GM21447 (cell line): ENCODE measurements around the gene RNF6.

Experiments
- ATAC-seq: cut with Tn5 transposase; IDR thresholded peaks from one replicate; pipeline ENCODE4 v1.9.1; 2021; ENCODE audit not compliant: unreplicated experiment

The RNF6 gene

DNA sequence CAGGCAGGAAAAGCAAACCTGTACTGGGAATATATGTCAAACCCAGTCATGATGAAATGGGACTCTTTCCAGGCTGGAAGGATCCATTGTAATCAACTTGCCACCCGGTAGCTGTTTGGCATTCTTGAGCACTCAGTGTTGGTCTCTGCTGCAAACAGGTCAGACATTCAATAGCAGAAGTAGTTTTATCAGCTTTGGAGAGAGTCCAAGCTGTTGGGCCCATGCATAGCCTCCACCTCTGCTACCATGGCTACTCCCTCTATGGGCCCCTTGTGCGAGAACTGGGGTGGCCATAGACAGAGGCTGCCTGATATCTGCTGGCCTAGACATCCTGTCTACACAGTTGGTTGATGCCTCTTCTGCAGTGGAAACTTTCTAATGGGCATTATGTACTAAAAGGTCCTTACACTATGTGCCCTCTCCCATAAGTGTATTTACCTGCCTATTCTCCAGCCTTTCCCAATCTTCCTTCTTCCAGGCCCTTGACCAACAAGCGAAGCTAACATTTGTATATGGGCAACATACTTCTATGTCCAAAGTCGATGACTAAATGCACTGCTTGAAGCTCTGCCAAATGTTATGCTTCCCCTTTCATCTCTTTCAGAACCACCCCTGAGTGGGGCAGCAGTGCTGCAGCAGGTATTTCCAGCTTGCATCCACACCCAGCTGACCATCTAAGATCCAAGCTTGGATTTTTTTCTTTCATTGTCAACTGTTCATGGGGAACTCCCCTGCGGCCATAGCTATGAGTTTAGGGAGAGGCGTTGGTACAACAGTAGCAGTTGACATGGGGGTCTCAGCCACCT, 5.3 kb upstream of the RNF6 start:
- ATAC-seq = no peak

DNA sequence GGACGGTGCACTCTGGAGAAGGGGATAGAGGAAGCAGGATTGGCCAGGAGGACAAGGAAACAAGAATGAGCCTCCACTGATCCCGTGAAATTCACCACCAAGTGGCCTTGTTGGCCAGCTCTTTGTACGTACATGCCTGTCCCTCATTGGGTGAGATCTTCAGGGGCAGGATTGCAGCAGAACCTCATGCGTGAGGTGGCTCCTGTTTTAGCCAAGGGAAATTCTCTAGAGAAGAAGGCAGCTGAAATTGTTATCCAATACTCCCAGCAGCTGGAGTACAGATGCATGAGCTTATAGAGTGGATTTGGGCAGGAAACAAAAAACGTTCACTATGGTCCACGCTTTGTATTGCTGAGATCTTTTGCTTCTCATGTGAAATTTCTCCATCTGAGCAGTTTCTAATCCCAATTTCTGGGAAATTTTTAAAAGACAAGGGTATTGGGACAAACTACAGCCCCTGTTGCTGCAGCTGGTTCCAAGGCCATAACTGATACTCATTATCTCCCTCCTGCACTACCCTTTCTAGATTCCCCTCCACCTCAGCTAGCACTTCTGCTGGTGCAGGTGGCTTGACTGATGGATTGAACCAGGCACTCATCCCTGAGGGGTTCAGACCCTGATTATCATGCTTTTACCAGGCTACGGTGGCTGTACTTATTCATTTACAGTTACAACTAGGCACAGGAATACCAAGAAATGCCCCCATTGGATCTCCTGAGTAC, 3.9 kb upstream of the RNF6 start:
- ATAC-seq = no peak

DNA sequence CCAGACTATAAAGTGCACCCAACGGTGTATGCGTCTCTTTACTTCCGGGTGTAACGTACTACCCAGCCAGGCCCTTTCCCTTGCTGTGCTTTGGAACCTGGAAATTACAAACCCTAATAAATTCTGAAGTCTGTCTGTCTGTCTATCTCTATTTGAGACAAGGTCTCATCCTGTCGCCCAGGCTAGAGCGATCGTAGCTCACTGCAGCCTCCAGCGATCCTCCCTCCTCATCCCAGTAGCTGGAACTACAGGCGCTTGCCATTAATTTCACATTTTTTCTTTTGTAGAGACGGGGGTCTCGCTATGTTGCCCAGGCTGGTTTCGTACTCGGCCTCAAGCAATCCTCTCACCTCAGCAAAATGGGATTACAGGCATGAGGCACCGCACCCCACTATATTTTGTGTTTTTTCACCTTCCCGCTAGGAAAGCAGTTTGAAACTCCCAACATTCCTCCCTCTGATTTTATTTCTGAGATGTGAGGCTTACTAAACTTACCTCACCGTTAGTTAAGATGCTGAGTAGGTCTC, 469 bp upstream of the RNF6 start:
- peak; percentile 48 for ATAC-seq

DNA sequence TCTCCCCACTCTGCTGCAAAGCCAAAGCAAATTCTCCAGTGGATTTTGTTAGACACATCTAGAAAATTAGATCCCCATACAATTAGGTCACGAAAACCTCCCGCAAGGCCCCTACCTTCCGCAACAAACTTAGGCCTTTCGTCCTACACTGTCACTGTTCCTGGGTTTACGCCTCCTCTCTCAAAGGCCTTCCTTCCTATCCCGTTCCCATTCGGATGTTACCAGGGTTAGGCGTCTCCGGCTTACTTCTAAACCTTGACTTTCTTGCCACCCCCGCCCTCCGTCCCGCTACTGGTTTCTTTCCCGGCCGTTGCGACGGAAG, 754 bp downstream of the RNF6 start:
- ATAC-seq = peak; percentile 29

DNA sequence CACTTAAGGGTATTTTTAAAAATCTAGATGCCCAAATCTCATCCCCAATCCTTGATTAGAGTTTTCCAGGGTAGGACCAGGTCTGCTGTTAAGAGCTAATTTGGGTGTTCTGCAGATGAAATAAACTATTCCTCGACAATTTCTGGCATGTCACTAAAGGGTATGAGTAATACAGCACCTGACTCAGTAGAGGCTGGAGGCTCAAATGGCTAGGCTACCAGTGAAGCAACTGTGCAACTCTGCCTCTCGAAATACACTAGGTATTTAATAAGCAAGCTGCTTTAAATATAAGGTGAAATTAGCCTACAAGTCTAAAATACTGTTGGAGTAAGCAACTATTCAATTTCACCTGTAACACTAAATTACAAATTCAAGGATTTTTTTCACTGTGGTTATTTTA, 1.5 kb downstream of the RNF6 start:
- no peak for ATAC-seq

DNA sequence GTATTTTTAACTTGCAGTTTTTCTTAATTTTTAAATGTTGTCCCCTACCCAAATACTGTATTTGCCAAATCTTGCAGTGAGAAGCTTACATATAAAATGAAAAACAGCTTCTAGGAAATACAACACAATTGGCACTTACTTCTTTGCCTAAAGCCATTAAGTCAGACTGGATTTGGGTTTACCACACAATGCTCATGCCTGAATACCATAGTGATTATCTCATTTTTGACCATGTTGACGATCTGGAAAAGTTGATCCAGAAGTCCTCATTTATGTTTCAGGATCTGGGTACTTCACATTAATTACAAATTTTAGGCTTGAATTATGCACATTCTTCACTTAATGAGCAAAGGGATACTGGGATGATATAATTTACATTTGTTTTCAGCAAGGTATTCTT, 2.4 kb downstream of the RNF6 start:
- ATAC-seq = no peak

DNA sequence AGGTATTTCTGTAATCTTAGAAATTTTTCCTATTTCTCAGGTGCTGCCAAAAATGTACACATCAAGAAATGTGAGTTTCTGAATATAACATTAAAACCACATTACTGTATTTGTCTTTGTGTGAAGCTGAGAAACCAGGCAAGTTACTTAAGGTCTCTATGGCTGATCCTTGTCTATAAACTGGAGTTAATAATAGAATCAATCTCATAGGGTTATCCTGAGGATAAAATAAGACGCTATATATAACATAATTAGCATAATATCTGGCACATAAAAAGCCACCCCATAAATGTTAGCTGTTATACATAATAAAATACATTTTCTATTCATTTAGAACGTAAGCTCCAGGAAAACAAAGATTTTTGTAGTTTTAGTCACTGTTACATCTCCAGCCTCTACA, 6.1 kb downstream of the RNF6 start:
- ATAC-seq = no peak

DNA sequence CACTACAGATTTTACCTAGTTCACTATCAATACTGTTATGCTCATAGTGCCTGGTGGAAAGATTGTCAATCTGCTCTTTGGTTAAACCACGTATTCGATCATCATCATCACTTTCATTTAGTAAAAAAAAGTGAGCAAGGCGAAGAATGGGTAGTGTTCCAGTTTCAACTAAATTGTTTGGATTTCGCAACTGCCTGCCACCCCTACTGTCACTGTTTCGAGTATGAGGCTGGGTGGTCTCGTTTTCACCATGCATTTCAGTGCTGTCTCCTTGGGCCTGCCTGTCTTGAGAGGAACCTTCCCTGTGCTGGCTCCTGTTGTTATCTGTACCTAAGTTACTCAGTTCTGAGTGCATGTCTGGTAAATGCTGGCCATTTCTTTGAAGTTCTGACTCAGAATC, 8.1 kb downstream of the RNF6 start:
- ATAC-seq = no peak

DNA sequence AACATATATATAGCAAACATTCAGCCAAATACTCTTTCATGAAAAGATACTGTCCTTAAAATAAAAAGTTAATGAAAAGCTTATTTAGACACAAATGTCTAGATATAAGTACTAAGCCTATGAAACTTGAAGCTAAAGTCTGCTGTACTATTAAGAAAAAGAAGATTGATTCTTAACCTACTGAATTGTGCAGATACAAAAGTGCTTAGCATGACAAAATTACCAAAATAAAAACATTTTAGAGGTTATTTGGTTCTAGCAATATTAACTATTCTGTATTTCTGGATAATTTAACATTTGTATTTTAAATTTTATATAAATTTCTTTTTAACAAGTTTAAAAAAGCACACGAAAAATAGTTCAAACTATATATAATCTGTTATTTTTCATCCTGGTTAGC, 8.8 kb downstream of the RNF6 start:
- ATAC-seq = no peak

DNA sequence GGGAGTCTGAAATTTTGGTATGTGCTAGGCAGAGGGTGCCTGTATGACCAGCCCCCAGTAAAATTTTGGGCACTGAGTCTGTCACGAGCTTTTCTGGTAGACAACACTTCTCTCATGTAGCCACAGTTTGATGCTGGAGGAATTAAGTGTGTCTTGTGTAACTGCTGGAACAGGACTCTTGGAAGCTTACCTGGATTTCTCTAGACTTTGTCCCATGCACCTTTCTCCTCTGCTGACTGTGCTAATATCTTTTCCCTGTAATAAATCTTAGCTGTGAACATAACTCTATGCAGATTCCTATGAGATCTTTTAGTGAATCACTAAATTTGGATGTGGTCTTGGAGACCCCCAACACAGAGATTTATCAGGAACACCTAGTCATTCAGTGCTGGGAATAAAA, 13.8 kb downstream of the RNF6 start:
- ATAC-seq = no peak

DNA sequence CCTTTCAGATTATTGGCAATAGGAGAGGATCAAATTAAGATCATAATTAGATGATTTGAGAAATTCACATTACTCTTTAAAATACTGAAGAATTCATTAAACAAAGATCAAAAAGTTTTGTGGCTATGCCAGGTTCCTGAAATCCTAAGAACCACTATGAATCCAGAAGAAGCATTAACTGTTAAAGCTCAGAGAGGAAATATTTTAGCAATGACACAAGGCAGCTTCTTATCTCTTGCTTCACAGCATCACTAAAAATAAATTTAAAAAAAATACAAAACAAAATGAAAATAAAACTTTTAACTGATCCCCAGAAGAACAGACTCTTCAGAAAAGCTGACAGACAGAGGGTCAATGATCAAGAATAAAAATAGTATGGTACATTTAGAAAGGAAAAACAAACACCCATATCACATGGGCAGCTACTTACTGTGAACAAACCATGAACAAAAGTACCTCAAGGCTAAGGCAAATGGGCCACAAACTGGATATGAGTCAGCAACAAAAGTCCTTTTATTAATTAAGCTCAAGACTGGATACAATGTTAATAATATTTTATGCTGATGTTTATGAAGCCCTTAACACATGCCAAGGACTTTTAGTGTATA, 19.6 kb downstream of the RNF6 start:
- no peak for ATAC-seq

DNA sequence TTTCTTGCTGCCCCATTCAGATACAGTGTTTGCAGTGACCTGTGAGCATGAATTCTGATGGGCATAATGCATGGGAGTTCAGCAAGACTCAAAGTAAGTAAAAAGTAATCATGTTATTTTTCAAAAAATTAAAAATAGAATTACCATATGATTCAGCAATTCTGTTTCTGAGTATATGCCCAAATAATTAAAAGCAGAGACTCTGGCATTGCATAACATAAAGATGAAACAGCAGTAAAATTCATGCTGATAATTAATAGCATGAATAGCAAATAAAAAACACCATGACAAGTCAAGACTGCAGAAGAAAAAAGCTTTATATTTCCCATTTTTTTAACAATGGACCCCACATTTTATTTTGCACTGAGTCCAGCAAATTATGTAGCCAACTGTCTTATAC, 21.3 kb downstream of the RNF6 start:
- no peak for ATAC-seq

DNA sequence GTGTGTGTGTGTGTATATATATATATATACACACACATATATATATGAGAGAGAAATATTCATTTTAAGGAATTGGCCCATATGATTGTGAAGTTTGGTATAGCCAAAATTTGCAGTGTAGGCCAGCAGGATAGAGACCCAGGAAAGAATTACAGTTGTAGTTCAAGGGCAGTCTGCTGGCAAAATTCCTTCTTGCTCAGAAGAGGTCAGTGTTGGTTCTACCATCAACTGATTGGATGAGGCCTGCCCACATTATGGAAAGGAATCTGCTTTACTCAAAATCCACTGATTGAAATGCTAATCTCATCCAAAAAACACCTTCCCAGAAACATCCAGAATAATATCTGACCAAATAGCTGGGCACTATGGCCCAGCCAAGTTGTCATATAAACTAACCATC, 24.0 kb downstream of the RNF6 start:
- ATAC-seq = no peak

DNA sequence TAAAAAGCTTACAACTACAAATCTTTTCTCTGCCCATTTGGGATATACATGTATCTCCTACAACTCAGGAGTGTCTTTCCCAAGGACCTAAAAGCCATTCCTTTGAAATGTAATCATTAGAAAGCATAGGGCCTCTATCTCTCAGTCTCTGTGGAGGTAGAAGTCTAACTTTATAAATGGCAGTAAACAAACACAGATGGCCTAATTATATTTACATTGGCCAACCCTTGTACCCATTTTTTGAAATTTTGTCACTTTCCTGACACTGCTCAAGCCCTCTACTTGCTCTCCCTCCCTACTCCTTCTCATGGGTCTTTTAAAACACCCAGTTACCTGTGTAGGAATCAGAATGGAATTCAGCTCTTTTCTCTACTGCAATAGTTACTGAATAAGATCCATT, 24.8 kb downstream of the RNF6 start:
- no peak for ATAC-seq

DNA sequence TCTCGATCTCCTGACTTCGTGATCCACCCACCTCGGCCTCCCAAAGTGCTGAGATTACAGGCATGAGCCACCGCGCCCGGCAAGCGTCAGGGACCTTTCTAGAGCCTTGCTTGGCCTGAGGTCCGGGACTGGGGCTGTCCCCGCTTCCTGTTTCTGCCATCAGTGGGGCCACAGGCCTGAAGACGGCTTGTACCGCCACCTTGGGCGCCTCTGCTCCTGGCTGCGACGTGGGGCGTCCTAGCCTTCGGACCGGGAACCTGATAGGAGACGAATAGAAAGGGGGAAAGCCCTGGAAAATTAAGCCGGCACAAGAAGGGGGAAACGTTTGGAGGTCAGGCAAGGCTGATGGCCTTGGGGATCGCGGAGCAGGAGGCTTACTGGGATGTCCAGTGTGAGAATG, 35.1 kb downstream of the RNF6 start:
- no peak for ATAC-seq

DNA sequence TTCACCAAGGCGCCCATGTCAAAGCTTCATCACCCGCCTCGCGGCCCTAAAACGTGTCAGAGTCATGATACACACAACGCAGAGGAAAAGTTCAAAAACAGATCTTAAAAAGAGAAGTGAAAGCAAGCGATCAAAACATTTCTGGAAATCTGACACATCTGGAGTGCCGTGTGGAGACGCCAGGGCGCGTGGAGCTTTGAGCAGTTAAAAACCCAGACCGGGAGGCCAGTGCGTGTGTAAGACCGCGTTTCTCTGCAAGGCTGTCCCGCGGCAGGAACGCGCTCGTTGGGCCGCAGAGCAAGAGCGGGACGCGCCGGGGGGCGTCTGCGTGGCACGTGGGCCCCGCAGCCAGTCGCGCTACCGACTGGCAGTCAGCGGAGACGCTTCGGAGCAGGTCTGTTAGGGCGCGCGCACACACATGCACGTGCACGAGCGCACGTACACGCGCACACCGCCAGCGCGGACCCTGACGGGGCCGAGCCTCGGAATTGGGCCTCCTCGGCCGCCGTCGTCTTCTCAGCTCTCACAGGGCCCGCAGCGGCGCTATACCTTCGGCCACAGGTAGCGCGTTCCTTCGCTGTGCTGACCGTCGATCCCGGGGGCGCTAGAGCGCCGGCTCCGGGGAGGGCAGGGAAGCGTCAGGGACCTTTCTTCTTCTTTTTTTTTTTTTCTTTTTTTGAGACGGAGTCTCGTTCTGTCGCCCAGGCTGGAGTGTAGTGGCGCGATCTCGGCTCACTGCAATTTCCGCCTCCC, 35.8 kb downstream of the RNF6 start:
- ATAC-seq = peak; percentile 73

DNA sequence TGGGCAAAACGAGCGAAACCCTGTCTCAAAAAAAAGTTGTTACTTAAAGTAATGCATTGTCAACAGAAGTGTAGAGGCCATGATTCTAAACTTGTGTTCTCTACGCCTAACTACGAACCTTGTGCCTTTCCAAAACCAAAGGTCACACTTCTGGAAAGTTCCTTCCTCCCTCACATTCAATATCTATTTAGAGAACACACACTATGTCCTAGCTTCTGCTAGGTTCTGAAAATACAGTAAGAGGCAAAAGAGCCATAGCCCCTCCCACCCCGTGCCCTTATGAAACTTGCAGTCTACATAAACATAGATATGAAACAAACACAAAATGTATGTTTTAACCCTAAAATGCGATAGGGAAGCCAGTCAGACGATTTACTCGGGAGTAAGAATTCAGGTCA, 36.4 kb downstream of the RNF6 start:
- ATAC-seq = peak; percentile 8

DNA sequence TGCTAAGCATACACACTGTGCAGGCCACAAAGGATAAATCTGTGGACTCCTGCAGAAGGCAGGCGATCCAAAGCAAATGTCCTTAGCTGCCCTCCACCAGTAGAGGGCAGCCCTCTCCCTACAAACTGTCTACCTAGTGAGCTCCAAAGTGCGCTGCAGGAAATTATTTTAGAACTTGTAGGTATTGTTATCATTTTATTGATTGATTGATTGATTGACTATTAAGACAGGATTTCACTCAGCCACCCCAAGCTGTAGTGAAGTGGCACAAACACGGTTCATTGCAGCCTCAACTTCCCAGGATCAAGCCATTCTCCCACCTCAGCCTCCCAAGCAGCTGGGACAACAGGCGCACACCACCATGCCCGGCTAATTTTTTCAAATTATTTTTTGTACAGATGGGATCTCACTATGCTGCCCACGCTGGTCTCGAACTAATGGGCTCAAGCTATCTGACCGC, 37.3 kb downstream of the RNF6 start:
- ATAC-seq = peak; percentile 26

DNA sequence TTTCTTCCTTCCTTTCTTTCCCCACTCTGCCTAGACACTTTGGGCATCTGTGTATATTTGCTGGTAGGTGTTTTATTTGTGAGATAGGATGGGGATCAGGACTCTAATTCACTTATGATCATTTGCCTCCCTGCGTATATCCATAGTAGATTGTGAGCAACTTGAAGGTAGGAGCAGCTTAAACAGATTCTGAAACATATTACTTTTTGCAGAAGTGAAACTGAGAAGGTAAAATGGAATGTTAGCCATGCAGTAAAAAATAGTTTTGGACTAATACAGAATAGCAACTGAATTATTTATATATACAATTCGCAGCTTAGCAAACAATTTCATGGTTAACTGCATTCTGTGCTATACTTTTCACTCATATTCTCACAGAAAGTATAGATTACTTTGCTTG, 38.7 kb downstream of the RNF6 start:
- ATAC-seq = no peak

DNA sequence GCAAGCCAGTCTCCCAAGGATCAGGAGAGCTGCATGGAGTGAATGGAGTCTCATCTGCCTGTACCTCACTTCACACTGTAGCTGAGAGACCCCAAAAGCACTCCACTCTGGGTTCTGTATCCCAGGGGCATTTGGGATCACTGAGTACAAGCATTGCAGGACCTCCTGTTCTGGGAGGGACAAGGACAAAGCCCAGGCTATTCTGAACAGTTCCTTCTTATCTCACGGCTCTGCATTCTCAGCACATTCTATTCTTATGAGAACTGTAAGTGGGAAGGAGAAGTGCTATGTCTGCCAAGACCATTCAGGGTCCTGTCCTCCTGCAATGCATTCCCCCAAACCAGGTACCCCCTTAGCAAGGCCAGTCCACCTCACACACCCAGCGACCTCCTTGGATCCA, 42.8 kb downstream of the RNF6 start:
- no peak for ATAC-seq

DNA sequence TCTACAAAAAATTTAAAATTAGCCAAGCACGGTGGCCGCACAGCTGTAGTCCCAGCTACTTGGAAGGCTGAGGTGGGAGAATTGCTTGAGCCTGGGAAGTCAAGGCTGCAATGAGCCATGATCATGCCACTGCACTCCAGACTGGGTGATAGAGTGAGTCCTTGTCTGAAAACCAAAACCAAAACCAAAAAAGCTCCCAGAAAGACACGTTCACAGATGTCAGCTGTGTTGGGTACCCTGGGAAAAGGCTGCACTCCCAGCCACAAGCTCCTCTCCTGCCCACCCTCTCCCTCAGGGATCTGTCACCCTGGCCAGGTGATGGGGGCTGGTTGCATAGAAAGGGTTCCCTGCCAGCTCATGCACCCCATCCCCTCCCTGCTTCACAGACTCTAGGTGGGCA, 53.3 kb downstream of the RNF6 start:
- ATAC-seq = no peak
